ENCODE data around the gene CTAGE9. TPM values are rescaled to one million over a fixed set of nuclear protein-coding genes. Genes with fewer than 3 reads are reported as not detected.

Gene CTAGE9
- total RNA-seq, 1 experiment from 2014 or later: not detected

DNA sequence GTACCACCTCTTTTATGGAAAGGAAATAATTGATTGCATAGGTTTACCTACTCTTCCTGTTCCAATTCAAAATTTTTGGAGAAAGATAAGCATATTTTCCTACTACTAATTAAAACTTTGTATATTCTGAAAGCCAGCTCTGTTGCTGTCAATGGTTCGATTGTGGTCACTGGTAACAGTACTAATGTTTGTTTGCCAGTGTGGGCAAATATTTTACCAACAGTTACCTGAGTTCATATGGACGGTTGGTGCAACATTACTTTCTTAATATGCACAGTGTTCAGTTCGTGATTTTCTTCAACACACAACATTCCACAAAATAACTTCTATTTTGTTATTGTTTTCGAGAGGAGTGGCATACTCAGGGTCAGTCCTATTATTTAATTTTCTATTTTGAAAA lies 17.1 kb upstream of the CTAGE9 start:
- intact Hi-C loops (cut with micrococcal nuclease): no loop called here
- Histone ChIP-seq H3F3A (ENCODE audit: low read length, unreplicated experiment) (no peaks in the 10 kb centered on the region), H3K79me2 (ENCODE audit: low read length) (no peaks in the 10 kb centered on the region), H4K20me1 (ENCODE audit: low read length) (no peaks in the 10 kb centered on the region), H3K9me2 (replicated peaks; ENCODE audit: low read length) (no peaks in the 10 kb centered on the region), H3K36me3 (ENCODE audit: low read depth, low read length) (no peaks in the 10 kb centered on the region), H3K9ac (ENCODE audit: low read length) (no peak overlapping the region), H3K4me1 (ENCODE audit: insufficient read depth, low read length) (no peaks in the 10 kb centered on the region), H3K27ac (ENCODE audit: low read length) (no peak overlapping the region), H3K4me3 (ENCODE audit: low read length) (no peak overlapping the region), H3K9me3 (ENCODE audit: low read length) (no peaks in the 10 kb centered on the region), H3K27me3 (ENCODE audit: low read length) (no peaks in the 10 kb centered on the region), H2AFZ (ENCODE audit: low read length) (no peak overlapping the region), H3K4me2 (ENCODE audit: low read length) (no peak overlapping the region)
- ATAC-seq (no peak), DNase-seq (no peak)
- POLR2A ChIA-PET (ENCODE audit: unreplicated experiment): no interaction called here
- BruUV-seq (replicated peaks): no TSS peak
- no peak for TF ChIP-seq EZH2phosphoT487 (IDR thresholded peaks at IDR 0.05; ENCODE audit: borderline replicate concordance, low read length)
- TF ChIP-seq EZH2 (IDR thresholded peaks at IDR 0.05; ENCODE audit: low read length, unreplicated experiment): no peak
- TF ChIP-seq, protein P1, sequence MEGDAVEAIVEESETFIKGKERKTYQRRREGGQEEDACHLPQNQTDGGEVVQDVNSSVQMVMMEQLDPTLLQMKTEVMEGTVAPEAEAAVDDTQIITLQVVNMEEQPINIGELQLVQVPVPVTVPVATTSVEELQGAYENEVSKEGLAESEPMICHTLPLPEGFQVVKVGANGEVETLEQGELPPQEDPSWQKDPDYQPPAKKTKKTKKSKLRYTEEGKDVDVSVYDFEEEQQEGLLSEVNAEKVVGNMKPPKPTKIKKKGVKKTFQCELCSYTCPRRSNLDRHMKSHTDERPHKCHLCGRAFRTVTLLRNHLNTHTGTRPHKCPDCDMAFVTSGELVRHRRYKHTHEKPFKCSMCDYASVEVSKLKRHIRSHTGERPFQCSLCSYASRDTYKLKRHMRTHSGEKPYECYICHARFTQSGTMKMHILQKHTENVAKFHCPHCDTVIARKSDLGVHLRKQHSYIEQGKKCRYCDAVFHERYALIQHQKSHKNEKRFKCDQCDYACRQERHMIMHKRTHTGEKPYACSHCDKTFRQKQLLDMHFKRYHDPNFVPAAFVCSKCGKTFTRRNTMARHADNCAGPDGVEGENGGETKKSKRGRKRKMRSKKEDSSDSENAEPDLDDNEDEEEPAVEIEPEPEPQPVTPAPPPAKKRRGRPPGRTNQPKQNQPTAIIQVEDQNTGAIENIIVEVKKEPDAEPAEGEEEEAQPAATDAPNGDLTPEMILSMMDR (conservative IDR thresholded peaks at IDR 0.05; ENCODE audit: low read depth, low read length): no peak
- CTCF ChIA-PET: no interaction called here

DNA sequence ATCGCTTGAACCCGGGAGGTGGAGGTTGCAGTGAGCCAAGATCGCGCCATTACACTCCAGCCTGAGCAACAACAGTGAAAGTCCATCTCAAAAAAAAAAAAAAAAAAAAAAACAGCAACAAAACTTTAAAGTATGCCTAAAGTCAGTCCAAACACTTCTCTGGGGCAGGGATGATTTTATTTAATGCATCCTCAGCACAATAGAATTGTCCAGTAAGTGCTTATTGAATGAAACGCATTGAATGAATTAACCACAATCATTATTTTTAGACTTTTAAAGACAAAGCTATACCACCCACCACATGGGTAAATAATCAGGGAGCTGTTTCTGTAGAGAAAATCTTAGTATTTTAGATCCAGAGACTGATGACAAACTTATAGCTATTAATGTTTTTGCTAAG lies 16.6 kb upstream of the CTAGE9 start:
- H3K4me2 ChIP-seq (ENCODE audit: low read length): no peak overlapping the region
- ChIA-PET POLR2A (ENCODE audit: unreplicated experiment) (no interaction called here), CTCF (no interaction called here)
- no peak overlapping the region for H3K4me3 ChIP-seq (ENCODE audit: low read length)
- no peak overlapping the region for H2AFZ ChIP-seq (ENCODE audit: low read length)
- H3K27me3 ChIP-seq (ENCODE audit: low read length): no peaks in the 10 kb centered on the region
- intact Hi-C loops (cut with micrococcal nuclease): no loop called here
- H3K9ac ChIP-seq (ENCODE audit: low read length): no peak overlapping the region
- H3K9me2 ChIP-seq (replicated peaks; ENCODE audit: low read length): no peaks in the 10 kb centered on the region
- no peaks in the 10 kb centered on the region for H3K79me2 ChIP-seq (ENCODE audit: low read length)
- TF ChIP-seq, protein P1 (conservative IDR thresholded peaks at IDR 0.05; ENCODE audit: low read depth, low read length): no peak
- TF ChIP-seq EZH2phosphoT487 (IDR thresholded peaks at IDR 0.05; ENCODE audit: borderline replicate concordance, low read length) (no peak), EZH2 (IDR thresholded peaks at IDR 0.05; ENCODE audit: low read length, unreplicated experiment) (no peak)
- no peak overlapping the region for H3K27ac ChIP-seq (ENCODE audit: low read length)
- H3K9me3 ChIP-seq (ENCODE audit: low read length): no peaks in the 10 kb centered on the region
- H3K36me3 ChIP-seq (ENCODE audit: low read depth, low read length): no peaks in the 10 kb centered on the region
- no TSS peak for BruUV-seq (replicated peaks)
- no peaks in the 10 kb centered on the region for H4K20me1 ChIP-seq (ENCODE audit: low read length)
- no peaks in the 10 kb centered on the region for H3K4me1 ChIP-seq (ENCODE audit: insufficient read depth, low read length)
- ATAC-seq (no peak), DNase-seq (no peak)
- no peaks in the 10 kb centered on the region for H3F3A ChIP-seq (ENCODE audit: low read length, unreplicated experiment)

DNA sequence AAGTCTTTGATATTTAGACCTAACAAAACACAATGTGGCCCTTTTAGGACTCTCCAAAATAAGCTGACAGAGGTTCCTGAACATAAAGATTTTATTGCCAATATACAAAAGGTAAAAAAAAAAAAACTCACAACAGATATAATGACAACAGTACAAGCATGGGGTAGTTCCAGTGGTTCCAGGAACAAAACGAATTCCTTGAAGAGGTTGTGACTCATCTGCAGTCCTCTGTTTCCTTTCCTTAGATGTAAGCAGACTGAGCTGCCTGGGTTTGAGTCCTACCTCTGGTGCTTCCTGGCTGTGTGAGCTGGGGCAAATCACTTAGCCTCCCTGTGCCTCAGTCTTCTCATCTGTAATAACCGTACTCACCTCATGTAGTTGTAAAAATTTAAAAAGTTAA lies 13.3 kb upstream of the CTAGE9 start:
- no peak overlapping the region for H2AFZ ChIP-seq (ENCODE audit: low read length)
- TF ChIP-seq EZH2phosphoT487 (IDR thresholded peaks at IDR 0.05; ENCODE audit: borderline replicate concordance, low read length): no peak
- no peak for TF ChIP-seq EZH2 (IDR thresholded peaks at IDR 0.05; ENCODE audit: low read length, unreplicated experiment)
- TF ChIP-seq, protein P1 (conservative IDR thresholded peaks at IDR 0.05; ENCODE audit: low read depth, low read length): no peak
- no TSS peak for BruUV-seq (replicated peaks)
- no peak overlapping the region for H3K4me2 ChIP-seq (ENCODE audit: low read length)
- no peaks in the 10 kb centered on the region for H3K27me3 ChIP-seq (ENCODE audit: low read length)
- H3K27ac ChIP-seq (ENCODE audit: low read length): no peak overlapping the region
- ATAC-seq (no peak), DNase-seq (no peak)
- intact Hi-C loops (cut with micrococcal nuclease): no loop called here
- no peaks in the 10 kb centered on the region; the same call in 1 of the 2 replicates for H3K4me1 ChIP-seq (ENCODE audit: insufficient read depth, low read length)
- H4K20me1 ChIP-seq (ENCODE audit: low read length): no peaks in the 10 kb centered on the region
- no peaks in the 10 kb centered on the region for H3K9me2 ChIP-seq (replicated peaks; ENCODE audit: low read length)
- H3F3A ChIP-seq (ENCODE audit: low read length, unreplicated experiment): no peaks in the 10 kb centered on the region
- H3K4me3 ChIP-seq (ENCODE audit: low read length): no peak overlapping the region
- CTCF ChIA-PET: no interaction called here
- no peaks in the 10 kb centered on the region for H3K79me2 ChIP-seq (ENCODE audit: low read length)
- no peaks in the 10 kb centered on the region for H3K36me3 ChIP-seq (ENCODE audit: low read depth, low read length)
- no peak overlapping the region for H3K9ac ChIP-seq (ENCODE audit: low read length)
- POLR2A ChIA-PET (ENCODE audit: unreplicated experiment): no interaction called here
- H3K9me3 ChIP-seq (ENCODE audit: low read length): no peaks in the 10 kb centered on the region
